Stimulated activated CD8-positive, alpha-beta memory T cell treated with anti-CD3 and anti-CD28 coated beads, Interleukin-2, amount 100 ng/mL, for 1 hour (primary cell): ENCODE results near the gene ZFYVE19.
A peak's percentile ranks its signal among the peaks of the same experiment; 100 is the strongest.
"Not testable (repeated sequence)": the region's sequence is repeated elsewhere in the genome, so short reads cannot be mapped to it uniquely, and the experiment has no call there.

Experiments
- DNase-seq, 2 donors: peaks; one replicate each; pipeline ENCODE4 v3.0.0-alpha.2; 2020; ENCODE audit warnings: low read depth in 2 of 2

ZFYVE19 gene

DNA sequence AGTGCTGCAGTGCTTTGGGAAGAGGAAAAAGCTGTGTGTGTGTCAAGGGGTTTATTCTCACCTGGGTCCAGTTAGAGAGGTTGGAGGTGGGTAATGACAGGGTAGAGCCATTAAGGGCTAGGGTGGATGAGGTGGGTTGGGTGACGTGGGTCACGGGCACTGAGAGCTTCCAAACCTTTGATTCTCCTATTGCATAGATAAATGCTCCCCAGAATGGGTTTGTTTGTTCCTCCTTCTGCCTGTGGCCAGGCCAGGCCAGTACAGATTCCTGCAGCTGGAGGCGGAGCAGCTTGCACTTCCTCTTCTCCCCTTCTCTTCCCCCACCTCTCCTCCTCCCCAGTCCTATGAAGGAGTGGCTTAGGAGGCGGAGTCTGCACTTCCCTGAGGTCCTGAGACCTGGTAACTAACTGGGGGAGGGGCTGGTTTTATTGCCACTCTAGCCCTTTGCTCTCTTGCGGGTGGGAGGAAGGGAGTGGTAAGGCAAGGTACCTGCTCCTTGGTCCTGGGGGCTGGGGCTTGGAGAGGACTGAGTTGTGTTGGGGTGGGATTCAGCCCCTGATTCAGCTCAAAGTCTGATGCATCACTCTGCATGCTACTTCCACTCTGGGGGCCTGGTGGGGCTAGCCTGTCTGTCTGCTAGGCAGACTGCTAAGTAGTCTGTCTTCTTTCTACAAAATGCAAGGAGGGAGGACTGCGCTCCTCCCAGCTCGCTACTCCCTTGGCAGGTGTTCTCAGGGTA lies 40.5 kb downstream of the ZFYVE19 start:
- DNase-seq, result no peak

DNA sequence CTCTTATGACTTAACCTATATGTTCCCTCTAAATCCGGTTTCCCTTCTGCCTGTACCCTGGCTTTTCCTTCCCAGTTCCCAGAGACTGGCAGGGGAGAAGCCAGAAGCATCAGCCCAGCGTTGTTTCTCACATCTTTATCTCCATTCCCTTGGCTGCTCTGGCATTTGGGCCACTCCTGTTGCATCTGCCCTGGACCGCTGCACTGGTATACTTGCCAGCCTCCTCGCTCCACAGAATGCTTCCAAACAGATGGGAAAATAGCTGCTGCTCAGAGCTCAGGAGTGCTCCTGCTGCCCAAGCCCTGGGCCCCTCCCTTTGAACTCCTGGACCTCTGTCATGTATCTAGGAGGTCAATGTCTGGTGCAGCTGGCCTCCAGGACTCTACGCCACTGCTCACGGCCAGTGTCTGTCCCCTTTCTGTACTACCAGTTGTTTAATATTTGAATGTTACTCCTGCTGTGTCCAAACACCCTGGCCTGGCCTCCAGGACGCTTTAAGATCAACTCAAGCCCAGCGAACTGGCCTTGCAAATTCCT lies 43.8 kb downstream of the ZFYVE19 start:
- no peak for DNase-seq

GRCh38 chr15:40852529-40852928 lies 45.6 kb downstream of the ZFYVE19 start:
- DNase-seq, result no peak

- DNase-seq, result no peak
These were observed 46.5 kb downstream of the ZFYVE19 start for GRCh38 chr15:40853241-40853890.

DNA sequence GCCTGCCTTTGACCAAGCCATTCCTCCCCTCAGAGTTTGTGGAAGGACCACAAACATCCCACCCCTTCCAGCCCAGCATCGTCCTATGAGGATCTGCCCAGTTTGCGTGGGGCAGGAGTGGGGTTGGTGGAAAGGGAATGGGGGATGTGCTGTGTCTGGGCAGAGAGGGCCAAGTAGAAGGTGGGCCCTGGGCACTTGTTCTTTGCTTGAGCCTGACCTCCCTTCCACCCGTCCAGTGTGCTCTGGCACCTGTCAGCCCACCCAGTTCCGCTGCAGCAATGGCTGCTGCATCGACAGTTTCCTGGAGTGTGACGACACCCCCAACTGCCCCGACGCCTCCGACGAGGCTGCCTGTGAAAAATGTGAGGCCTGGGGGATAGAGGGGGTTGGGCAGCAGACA lies 47.3 kb downstream of the ZFYVE19 start:
- DNase-seq, result no peak

- no peak for DNase-seq
These were observed 48.9 kb downstream of the ZFYVE19 start for GRCh38 chr15:40855706-40856234.

DNA sequence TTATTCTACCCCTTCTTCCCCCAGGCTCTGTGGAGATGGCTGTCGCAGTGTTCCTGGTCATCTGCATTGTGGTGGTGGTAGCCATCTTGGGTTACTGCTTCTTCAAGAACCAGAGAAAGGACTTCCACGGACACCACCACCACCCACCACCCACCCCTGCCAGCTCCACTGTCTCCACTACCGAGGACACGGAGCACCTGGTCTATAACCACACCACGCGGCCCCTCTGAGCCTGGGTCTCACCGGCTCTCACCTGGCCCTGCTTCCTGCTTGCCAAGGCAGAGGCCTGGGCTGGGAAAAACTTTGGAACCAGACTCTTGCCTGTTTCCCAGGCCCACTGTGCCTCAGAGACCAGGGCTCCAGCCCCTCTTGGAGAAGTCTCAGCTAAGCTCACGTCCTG lies 49.9 kb downstream of the ZFYVE19 start:
- DNase-seq, result no peak

GRCh38 chr15:40857601-40858341 lies 50.9 kb downstream of the ZFYVE19 start:
- peak; percentile 62 to 66 for DNase-seq

DNA sequence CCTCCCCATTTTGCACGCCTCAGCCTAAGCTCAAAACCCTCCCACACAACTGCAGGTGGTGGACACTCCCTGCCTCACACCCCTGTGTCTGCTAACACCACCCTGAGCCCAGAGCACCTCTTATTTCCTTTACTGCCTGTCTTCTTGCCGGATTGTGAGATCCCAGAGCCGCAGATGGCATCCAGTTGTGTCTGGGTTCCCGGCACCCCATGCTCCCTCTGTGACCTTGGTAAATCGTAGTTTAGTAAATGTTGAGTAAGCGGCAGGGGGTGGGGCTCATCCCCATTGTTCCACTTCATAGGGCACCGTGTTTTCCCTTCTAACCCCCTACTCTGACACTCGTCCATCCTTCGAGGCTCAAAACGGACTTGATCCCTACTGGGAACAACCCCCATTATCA lies 51.8 kb downstream of the ZFYVE19 start:
- no peak for DNase-seq

- DNase-seq, result peak; percentile 59 to 66
These were observed 52.4 kb downstream of the ZFYVE19 start for GRCh38 chr15:40859206-40859851.

DNA sequence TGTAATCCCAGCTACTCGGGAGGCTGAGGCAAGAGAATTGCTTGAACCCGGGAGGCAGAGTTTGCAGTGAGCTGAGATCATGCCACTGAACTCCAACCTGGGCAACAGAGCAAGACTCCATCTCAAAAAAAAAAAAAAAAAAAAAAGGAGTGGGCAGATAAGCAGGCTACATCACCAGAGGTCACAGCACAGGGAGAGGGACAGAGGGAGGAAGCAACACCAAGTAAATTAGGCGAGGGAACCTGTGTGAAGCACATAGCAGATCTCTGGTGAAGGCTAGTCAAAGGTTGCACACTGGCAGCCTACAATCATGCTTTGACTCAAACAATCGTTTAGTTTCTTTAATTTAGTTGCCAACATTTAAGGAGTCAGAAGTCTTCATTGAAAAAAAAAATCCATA lies 54.3 kb downstream of the ZFYVE19 start:
- not testable (repeated sequence) for DNase-seq

DNA sequence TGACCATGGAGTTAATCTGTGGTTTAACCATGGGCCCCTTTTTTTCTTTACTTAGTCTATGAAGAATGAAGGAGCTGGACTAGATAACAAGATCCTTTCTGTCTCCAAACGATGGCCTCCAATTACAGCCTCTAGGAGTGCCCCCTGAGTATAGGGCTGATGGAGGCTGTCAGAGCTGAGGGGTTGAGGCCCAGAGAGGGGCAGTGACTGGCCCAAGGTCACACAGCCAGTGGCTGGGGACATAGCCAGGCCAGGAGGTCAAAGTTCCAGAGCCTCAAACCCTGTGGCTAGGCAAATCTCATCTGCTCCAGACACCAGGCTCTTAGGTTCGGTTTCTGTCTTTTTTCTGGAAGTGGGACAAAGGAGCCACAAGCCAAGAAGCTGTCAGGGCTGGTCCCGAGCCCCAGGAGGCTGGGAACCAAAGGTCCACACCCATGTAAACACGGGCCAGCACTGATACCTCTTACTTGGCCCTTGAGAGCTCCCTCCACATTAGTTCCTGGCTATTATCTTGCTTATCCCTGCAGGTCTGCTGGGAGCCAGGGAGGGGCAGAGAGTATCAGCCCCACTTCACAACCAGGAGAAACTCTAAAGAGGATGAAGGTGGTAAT lies 56.9 kb downstream of the ZFYVE19 start:
- DNase-seq, result no peak
